ENCODE data around the gene TMC7.

Gene TMC7

DNA sequence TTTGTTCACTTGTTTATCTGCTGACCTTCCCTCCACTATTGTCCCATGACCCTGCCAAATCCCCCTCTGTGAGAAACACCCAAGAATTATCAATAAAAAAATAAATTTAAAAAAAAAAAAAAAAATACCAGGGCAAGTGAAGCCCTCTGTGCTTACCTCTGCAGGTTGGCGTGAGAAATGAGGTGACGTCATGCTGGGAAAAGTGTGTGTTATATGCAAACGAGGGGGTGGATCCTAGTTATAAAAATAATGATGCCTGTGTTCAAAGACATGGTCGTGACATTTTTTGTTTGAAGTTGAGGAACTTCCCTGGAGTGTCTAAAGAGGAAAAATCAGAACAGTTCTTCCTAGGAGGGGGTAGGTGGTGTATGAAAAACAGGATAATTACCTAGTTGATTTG lies 20.2 kb downstream of the TMC7 start:
- DNase-seq (ENCODE audit: low read depth), result no peak
- H3K4me3 ChIP-seq (ENCODE audit: low read depth, low read length), result no peak overlapping the region
- TF ChIP-seq, protein P1, sequence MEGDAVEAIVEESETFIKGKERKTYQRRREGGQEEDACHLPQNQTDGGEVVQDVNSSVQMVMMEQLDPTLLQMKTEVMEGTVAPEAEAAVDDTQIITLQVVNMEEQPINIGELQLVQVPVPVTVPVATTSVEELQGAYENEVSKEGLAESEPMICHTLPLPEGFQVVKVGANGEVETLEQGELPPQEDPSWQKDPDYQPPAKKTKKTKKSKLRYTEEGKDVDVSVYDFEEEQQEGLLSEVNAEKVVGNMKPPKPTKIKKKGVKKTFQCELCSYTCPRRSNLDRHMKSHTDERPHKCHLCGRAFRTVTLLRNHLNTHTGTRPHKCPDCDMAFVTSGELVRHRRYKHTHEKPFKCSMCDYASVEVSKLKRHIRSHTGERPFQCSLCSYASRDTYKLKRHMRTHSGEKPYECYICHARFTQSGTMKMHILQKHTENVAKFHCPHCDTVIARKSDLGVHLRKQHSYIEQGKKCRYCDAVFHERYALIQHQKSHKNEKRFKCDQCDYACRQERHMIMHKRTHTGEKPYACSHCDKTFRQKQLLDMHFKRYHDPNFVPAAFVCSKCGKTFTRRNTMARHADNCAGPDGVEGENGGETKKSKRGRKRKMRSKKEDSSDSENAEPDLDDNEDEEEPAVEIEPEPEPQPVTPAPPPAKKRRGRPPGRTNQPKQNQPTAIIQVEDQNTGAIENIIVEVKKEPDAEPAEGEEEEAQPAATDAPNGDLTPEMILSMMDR (IDR thresholded peaks at IDR 0.05; ENCODE audit: control insufficient read depth, extremely low read depth, insufficient read depth), result no peak

DNA sequence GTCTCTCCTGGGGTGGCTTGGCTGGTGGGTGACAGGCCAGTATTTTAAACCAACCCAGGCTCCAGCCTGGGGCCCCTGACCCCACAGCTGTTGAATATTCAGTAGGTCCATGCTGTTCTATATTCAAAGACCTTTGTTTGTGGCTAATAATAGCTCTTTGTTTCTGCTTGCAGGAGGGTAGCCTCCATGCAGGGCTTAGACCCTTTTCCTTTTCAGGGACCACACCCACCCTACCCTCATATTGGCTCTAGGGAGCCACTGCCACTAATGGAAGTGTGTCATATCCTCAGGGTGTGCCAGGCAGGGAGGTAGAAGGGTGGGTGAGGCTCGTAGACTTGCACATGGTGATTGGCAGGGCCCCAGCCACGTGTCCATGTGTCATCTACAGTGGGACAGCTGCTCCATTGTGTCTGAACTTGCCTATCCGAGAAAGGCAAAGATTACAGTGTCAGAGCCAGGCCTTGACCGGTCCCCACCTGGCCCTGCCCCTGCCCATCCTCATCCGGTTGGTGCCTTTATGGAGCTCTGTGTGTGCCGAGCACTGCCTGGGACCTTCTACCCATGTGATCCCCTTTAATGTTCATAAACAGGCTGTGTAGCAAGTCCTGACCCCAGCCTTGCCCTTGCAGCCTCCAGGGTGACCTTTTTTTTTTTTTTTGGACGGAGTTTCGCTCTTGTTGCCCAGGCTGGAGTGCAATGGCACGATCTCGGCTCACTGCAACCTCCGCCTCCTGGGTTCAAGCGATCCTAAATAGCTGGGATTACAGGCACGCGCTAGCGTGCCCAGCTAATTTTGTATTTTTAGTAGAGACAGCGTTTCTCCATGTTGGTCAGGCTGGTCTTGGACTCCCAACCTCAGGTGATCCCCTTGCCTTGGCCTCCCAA lies 22.1 kb downstream of the TMC7 start:
- DNase-seq (ENCODE audit: low read depth), result no peak
- H3K4me3 ChIP-seq (ENCODE audit: low read depth, low read length), result no peak overlapping the region

DNA sequence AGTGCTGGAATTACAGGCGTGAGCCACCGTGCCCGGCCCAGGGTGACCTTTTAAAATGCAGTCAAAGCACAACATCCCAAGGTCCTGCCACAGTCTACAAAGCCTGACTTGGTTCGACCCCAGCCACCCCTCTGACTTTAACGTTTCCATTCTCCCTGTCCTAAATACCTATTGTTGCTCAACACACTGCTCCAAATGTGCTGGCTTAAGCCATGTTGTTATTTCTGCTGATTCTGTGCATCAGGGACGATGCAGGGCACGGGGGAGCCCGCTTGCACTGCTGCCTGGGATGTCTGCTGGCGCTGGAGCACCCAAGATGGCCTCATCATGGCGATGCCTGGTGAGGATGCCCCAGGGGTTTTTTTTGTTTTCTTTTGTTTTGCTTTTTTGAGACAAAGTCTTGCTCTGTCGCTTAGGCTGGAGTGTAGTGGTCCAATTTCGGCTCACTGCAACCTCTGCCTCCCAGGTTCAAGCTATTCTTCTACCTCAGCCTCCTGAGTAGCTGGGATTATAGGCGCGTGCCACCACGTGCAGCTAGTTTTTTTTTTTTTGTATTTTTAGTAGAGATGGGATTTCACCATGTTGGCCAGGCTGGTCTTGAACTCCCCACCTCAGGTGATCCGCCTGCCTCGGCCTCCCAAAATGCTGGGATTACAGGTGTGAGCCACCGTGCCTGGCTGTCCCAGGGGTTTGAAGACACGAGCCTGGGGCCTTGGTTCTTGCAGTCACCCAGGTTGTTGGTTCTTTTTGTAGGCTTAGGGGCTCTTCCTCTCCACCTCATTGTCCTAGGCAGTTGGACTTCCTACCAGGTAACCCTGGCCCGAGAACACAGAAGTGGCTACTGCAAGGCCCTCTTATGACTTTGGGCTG lies 22.9 kb downstream of the TMC7 start:
- TF ChIP-seq, protein P1 (IDR thresholded peaks at IDR 0.05; ENCODE audit: control insufficient read depth, extremely low read depth, insufficient read depth), result no peak
- no peak overlapping the region for H3K4me3 ChIP-seq (ENCODE audit: low read depth, low read length)
- no peak for DNase-seq (ENCODE audit: low read depth)

More for the DNA sequence above, 22.1 kb downstream of the TMC7 start:
- TF ChIP-seq, protein P1 (IDR thresholded peaks at IDR 0.05; ENCODE audit: control insufficient read depth, extremely low read depth, insufficient read depth), result no peak

DNA sequence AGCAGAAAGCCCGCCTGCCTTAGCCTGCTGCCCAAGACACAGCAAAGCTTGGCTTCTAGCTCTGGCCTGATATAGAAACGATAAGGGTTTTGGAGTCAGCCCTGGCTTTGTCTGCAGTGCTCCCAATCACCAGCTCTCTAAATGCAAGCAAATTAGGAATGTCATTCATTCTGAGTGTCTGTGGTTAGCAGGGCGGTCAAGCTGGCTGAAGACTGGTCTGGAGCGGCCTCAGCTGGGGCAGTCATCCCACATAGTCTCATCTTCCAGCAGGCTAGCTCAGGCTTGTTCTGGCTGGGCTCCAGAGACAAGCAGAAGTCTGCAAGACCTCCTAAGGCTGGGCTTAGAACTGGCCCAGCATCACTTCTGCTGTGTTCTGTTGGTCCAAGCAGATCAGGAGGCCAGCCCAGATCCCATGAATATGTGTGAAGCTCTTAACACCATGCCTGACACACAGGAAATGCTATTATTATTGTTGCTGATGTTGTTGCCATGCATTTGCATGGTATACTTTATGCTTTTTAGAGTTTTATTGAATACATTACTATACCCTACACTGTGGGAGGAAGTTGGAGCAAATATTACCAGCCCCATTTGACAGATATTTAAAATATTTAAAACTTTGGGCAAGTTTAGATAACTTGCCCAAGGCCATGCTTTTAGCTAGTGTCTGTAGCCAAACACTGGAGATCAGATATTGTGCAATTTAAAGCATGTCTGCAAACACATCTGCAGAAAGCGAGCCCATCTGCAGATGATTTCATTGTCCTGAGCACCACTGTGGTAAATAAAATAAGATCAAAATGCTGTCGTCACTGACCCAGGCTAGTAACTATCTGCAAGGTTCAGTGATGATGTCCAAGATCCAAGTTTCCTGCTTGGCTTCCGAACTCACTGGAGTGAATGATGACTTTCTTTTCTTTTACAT lies 24.8 kb downstream of the TMC7 start:
- no peak for DNase-seq (ENCODE audit: low read depth)
- TF ChIP-seq, protein P1 (IDR thresholded peaks at IDR 0.05; ENCODE audit: control insufficient read depth, extremely low read depth, insufficient read depth), result no peak
- no peak overlapping the region for H3K4me3 ChIP-seq (ENCODE audit: low read depth, low read length)

DNA sequence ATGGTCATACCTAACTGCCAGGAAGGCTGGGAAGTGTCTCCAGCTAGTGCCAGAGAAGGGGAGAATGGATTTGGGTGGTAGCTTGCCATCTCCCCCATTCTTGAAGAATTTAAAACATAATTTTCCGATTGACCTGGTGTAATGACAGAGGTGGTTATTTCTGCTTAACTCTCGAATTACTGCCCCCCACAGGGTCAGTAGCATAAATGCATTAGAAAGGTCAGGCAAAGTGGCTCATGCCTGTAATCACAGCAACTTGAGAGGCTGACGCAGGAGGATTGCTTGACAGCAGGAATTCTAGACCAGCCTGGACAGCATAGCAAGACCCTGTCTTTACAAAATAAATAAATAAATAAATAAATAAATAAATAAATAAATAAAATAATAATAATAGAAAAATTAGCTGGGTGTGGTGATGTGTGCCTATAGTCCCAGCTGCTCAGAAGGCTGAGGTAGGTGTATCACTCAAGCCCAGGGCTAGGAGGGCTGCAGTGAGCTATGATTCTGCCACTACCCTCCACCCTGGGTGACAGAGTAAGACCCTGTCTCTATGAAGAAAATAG lies 27.5 kb downstream of the TMC7 start:
- DNase-seq (ENCODE audit: low read depth), result no peak
- TF ChIP-seq, protein P1 (IDR thresholded peaks at IDR 0.05; ENCODE audit: control insufficient read depth, extremely low read depth, insufficient read depth), result no peak

DNA sequence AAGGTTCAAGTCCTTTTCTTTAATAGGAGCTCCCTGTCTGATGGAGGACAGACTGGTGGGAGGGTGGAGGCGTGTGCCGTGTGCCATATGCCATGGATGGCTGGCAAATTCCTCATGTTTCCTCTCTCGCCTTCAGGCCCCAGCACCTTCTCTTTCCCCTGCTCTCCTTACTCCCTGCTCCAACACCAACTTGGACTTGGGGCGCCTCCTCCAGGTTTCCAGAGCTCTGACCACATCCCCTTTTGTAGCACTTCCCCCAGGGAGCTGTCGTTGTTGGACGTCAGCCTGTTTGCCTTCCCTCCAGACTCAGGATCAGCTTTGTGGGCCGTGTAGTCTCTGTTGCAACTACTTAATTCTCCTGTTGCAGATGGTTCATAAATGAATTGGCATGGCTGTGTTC lies 30.7 kb downstream of the TMC7 start:
- TF ChIP-seq, protein P1 (IDR thresholded peaks at IDR 0.05; ENCODE audit: control insufficient read depth, extremely low read depth, insufficient read depth), result no peak
- no peak overlapping the region for H3K4me3 ChIP-seq (ENCODE audit: low read depth, low read length)
- no peak for DNase-seq (ENCODE audit: low read depth)

More for the DNA sequence above, 27.5 kb downstream of the TMC7 start:
- no peak overlapping the region for H3K4me3 ChIP-seq (ENCODE audit: low read depth, low read length)
